ENCODE measurements around the gene AGAP1. TPM values are rescaled to one million over a fixed set of nuclear protein-coding genes. Genes with fewer than 3 reads are reported as not detected.

The AGAP1 gene
- total RNA-seq = 10 to 100 TPM; 33.7 to 39.9 (median 35.6) TPM

DNA sequence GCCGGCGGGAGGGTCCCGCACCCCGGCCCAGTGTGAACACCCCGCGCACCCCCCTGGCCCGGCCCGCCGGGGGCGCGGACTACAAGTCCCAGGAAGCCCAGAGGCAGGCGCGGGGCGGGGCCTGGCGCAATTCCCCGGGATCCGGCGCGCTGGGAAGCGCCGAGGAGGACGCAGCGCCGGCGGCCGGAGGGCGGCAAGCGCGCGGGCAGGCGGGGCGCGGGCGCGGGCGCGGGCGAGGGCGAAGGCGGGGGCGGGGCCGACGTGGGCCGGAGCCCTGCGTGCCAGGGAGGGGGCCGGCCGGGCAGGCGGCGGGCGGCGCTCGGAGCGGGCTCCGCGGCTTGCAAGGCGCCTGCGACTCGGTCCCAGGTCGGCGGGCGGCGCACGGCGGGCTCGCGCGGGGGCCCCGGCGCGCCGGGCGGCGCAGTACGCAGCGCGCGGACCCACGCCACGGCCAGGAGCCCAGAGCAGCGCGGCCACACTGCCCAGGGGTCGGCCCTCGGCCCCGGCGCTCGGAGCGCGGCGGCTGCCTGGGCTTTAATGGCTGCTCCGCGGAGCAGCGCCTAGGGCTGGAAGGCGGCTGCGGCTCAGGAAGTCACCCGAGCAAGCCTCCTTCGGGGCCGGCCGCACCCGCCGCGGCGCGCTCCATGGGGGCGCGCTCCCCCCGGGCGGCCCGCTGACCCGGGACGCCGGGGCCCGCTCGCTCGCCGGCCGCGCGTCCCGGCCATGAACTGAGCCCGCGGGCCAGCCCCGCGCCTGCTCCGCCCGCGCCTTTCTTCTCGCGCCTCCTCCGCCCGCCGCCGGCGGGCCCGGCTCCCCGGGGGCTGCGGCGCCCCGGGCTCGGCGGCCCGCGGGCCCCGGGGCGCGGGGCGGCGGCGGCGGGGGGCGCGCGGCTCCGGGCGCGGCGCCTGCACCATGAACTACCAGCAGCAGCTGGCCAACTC lies at the start of gene AGAP1:
AGAP1 (plus strand) TSS at position 269 of the 941 bp plus-strand sequence.
- peak within 1 kb of the TSS; percentile 52 to 81 (median 70) for H3K4me3 ChIP-seq
- TF ChIP-seq EP300 (IDR thresholded peaks at IDR 0.05) = peak in 1 of 2 donors; percentile 20
- peak in 1 of 2 donors; percentile 54 for TF ChIP-seq POLR2A (IDR thresholded peaks at IDR 0.05)
- TF ChIP-seq, protein P1, sequence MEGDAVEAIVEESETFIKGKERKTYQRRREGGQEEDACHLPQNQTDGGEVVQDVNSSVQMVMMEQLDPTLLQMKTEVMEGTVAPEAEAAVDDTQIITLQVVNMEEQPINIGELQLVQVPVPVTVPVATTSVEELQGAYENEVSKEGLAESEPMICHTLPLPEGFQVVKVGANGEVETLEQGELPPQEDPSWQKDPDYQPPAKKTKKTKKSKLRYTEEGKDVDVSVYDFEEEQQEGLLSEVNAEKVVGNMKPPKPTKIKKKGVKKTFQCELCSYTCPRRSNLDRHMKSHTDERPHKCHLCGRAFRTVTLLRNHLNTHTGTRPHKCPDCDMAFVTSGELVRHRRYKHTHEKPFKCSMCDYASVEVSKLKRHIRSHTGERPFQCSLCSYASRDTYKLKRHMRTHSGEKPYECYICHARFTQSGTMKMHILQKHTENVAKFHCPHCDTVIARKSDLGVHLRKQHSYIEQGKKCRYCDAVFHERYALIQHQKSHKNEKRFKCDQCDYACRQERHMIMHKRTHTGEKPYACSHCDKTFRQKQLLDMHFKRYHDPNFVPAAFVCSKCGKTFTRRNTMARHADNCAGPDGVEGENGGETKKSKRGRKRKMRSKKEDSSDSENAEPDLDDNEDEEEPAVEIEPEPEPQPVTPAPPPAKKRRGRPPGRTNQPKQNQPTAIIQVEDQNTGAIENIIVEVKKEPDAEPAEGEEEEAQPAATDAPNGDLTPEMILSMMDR (IDR thresholded peaks at IDR 0.05) = no peak
- peak; percentile 73 to 81 for DNase-seq (ENCODE audit: low spot score in 2 of 2)
- peaks cover 0 to 38% (median 13%) of the 10 kb centered on the region in 4 donors for H3K4me1 ChIP-seq
- no peaks in the 10 kb centered on the region for H3K27me3 ChIP-seq
- WGBS, 2 donors = 2 to 4% methylated on average over 5 to 41 of the region's 156 CpGs
- H3K9me3 ChIP-seq = peaks cover 0 to 21% (median 0%) of the 10 kb centered on the region in 4 donors
- no peaks in the 10 kb centered on the region for H3K36me3 ChIP-seq
- H3K27ac ChIP-seq = peak within 1 kb of the TSS; percentile 77 to 93 (median 82)

DNA sequence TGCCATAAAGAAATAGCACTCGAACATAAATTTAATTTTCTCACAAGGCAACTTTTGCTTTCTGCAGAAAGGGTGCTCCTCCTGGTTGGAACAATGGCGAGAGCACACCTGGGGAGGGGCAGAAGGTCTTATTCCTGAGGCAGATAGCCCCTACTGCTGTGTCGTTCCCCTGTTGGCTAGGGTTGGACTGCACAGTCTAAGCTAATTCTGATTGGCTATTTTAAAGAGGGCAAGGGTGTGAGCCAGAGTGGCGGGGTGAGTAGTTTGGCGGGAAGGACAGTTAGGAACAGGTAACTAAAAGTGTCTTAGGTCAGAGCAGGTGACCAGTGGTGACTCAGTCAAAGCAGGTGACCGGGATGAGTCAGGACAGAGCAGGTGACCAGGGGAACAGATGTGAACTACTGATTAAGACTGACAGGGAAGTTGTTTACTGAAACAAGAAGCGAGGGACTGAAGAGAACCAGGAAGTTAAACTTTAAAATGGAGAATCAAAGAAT lies 49.7 kb upstream of the AGAP1 start:
- Histone ChIP-seq H3K4me1 (no peaks in the 10 kb centered on the region), H3K36me3 (no peaks in the 10 kb centered on the region), H3K27me3 (no peaks in the 10 kb centered on the region), H3K27ac (no peak overlapping the region), H3K9me3 (peaks cover 0 to 3% (median 0%) of the 10 kb centered on the region in 4 donors), H3K4me3 (no peak overlapping the region)
- WGBS, 2 donors = 91 to 93% methylated on average over 7 of the region's 7 CpGs
- TF ChIP-seq, protein P1 (IDR thresholded peaks at IDR 0.05) = no peak
- no peak for TF ChIP-seq POLR2A (IDR thresholded peaks at IDR 0.05)
- TF ChIP-seq EP300 (IDR thresholded peaks at IDR 0.05) = no peak
- no peak for DNase-seq (ENCODE audit: low spot score in 2 of 2)

DNA sequence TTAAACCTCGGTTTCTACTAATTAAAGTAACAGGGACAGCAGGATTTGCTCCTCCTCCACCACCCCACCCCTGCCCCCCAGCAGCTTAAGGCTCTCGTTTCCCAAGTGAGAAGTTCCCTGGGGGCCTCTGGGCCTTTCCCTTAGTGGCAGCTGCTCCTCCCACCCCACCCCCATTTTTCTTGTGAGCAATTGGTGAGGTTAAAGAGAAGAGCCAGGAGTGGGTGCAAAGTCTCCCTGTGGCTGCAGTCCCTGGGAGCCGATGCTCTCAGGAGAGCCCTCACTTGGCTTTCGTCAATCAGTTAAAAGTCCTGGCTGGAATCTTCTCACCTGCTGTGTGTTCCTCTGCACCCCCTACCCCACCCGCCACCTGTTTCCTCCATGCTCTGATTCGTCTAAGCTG lies 48.7 kb upstream of the AGAP1 start:
- Histone ChIP-seq H3K27me3 (no peaks in the 10 kb centered on the region), H3K27ac (no peak overlapping the region), H3K4me1 (no peaks in the 10 kb centered on the region), H3K9me3 (peaks cover 0 to 3% (median 0%) of the 10 kb centered on the region in 4 donors), H3K4me3 (no peak overlapping the region), H3K36me3 (no peaks in the 10 kb centered on the region)
- WGBS, 2 donors = 71 to 74% methylated on average over 6 of the region's 6 CpGs
- DNase-seq (ENCODE audit: low spot score in 2 of 2) = no peak
- TF ChIP-seq POLR2A (IDR thresholded peaks at IDR 0.05) = no peak
- TF ChIP-seq EP300 (IDR thresholded peaks at IDR 0.05) = no peak
- TF ChIP-seq, protein P1 (IDR thresholded peaks at IDR 0.05) = no peak

DNA sequence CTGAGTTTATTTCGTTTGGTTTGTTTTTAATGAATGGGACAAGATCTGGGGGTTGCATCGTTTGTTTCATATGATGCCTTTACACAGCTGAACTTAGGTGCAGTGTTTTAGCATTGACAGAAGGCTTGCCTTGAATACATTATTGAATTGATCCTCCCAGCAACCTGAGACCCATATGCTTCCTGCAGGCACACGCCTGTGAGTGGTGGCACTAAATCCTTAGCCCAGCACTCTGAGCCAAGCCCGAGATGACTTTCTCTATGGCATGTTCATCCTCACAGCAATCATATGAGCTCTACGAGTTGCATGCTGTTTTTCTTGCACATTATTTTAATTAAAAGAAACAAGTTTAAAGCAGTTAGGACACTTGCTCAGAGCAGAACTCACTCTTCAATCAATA lies 47.8 kb upstream of the AGAP1 start:
- Histone ChIP-seq H3K27me3 (no peaks in the 10 kb centered on the region), H3K36me3 (no peaks in the 10 kb centered on the region), H3K9me3 (peaks cover 0 to 3% (median 0%) of the 10 kb centered on the region in 4 donors), H3K27ac (no peak overlapping the region), H3K4me1 (no peaks in the 10 kb centered on the region), H3K4me3 (no peak overlapping the region)
- DNase-seq (ENCODE audit: low spot score in 2 of 2) = no peak
- WGBS, 2 donors = 80 to 86% methylated on average over 5 of the region's 5 CpGs
- TF ChIP-seq POLR2A (IDR thresholded peaks at IDR 0.05) = no peak
- no peak for TF ChIP-seq EP300 (IDR thresholded peaks at IDR 0.05)
- TF ChIP-seq, protein P1 (IDR thresholded peaks at IDR 0.05) = no peak

DNA sequence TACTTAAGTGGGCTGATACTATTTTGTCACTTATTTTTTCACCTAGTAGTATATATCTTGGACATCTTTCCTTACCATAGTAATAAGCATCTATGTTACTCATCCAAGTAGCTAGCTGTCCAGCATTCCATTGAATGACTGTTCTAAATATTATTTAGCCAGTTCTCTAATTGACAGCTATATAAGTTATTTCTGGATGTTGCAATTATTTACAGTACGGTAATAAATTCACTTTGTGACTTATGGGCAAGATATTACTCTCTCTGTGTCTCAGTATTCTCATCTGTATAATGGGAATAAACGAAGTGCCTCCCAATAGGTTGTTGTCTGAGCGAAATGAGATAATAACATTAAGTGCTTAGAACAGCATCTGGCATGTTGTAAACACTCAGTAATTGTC lies 46.6 kb upstream of the AGAP1 start:
- DNase-seq (ENCODE audit: low spot score in 2 of 2) = no peak
- TF ChIP-seq POLR2A (IDR thresholded peaks at IDR 0.05) (no peak), EP300 (IDR thresholded peaks at IDR 0.05) (no peak)
- TF ChIP-seq, protein P1 (IDR thresholded peaks at IDR 0.05) = no peak
- no peaks in the 10 kb centered on the region for H3K36me3 ChIP-seq
- H3K27ac ChIP-seq = no peak overlapping the region
- WGBS, 2 donors = 90 to 96% methylated on average over 3 of the region's 3 CpGs
- peaks cover 0 to 3% (median 0%) of the 10 kb centered on the region in 4 donors for H3K9me3 ChIP-seq
- H3K27me3 ChIP-seq = no peaks in the 10 kb centered on the region
- H3K4me3 ChIP-seq = no peak overlapping the region
- no peaks in the 10 kb centered on the region for H3K4me1 ChIP-seq
